AG04450 (cell line): ENCODE data around the gene KIF25. TPM values are rescaled to one million over a fixed set of nuclear protein-coding genes. Genes with fewer than 3 reads are reported as not detected.

Source experiments
- CTCF ChIA-PET: fragments of 300-600, 350-600 bp; formaldehyde crosslinking; extraction: SDS; loops from one replicate; lab custom pipeline; 2022; ENCODE audit warnings: antibody characterized with exemption, inconsistent platforms; lab: Charles Lee
- POLR2A ChIA-PET: fragments of 350-600 bp; formaldehyde crosslinking; extraction: SDS; loops from one replicate; lab custom pipeline; 2021; ENCODE audit warnings: antibody characterized with exemption, inconsistent platforms; lab: Yijun Ruan, JAX
- DNase-seq: peaks from one replicate; pipeline ENCODE4 v3.0.0-alpha.2; 2011; ENCODE audit warnings: low read depth, low spot score
- H3K27ac ChIP-seq: one replicate; pipeline ENCODE4 v1.5.1; 2012; ENCODE audit warnings: low read depth, low read length, control low read depth
- H3K27me3 ChIP-seq: one replicate; pipeline ENCODE4 v1.6.0; 2012; ENCODE audit warnings: low read length; ENCODE audit not compliant: control insufficient read depth, insufficient read depth
- H3K4me3 ChIP-seq: 2 replicates; pipeline ENCODE4 v1.5.1; 2011; ENCODE audit warnings: mild to moderate bottlenecking, low read depth, low read length, control low read depth
- H3K9me3 ChIP-seq: 2 replicates; pipeline ENCODE4 v1.5.1; 2012; ENCODE audit warnings: low read length; ENCODE audit not compliant: control insufficient read depth, insufficient read depth
- CTCF ChIP-seq: IDR thresholded peaks from 2 replicates; pipeline ENCODE4 v1.5.1; 2011; ENCODE audit warnings: low read depth, low read length, control low read depth, inconsistent platforms
- polyA plus RNA-seq: library from polyadenylated mRNA; depleted of rRNA; stranded (reverse); fragments of >200 nt; gene quantifications from 2 replicates; pipeline ENCODE4 v1.2.3, GENCODE V29; 2011

Gene KIF25
- polyA plus RNA-seq, 1 experiment: not detected

- no peak overlapping the region for H3K4me3 ChIP-seq
- TF ChIP-seq CTCF: no peak
- POLR2A ChIA-PET: no interaction called here
- no peaks in the 10 kb centered on the region for H3K27me3 ChIP-seq
- no peak overlapping the region for H3K27ac ChIP-seq
- DNase-seq: no peak
- H3K9me3 ChIP-seq: peaks cover 49% of the 10 kb centered on the region
- CTCF ChIA-PET: no interaction called here
Observed at GRCh38 chr6:168067081-168067759, 69.7 kb downstream of the KIF25 start.

GRCh38 chr6:168070804-168071203 is 73.3 kb downstream of the KIF25 start:
- Histone ChIP-seq H3K4me3 (no peak overlapping the region), H3K9me3 (peaks cover 54% of the 10 kb centered on the region), H3K27me3 (no peaks in the 10 kb centered on the region), H3K27ac (no peak overlapping the region)
- no peak for TF ChIP-seq CTCF
- DNase-seq: no peak
- POLR2A ChIA-PET: no interaction called here
- CTCF ChIA-PET: no interaction called here

- peaks cover 56% of the 10 kb centered on the region for H3K9me3 ChIP-seq
- CTCF ChIA-PET: no interaction called here
- DNase-seq: no peak
Observed at GRCh38 chr6:168071620-168072019, 74.1 kb downstream of the KIF25 start.

GRCh38 chr6:168072261-168072660 is 74.8 kb downstream of the KIF25 start:
- ChIA-PET POLR2A (no interaction called here), CTCF (no interaction called here)
- Histone ChIP-seq H3K9me3 (peaks cover 51% of the 10 kb centered on the region), H3K27ac (no peak overlapping the region), H3K27me3 (no peaks in the 10 kb centered on the region), H3K4me3 (no peak overlapping the region)
- DNase-seq: no peak
- no peak for TF ChIP-seq CTCF

More at GRCh38 chr6:168071620-168072019, 74.1 kb downstream of the KIF25 start:
- TF ChIP-seq CTCF: no peak
- no peaks in the 10 kb centered on the region for H3K27me3 ChIP-seq
- H3K4me3 ChIP-seq: no peak overlapping the region
- no peak overlapping the region for H3K27ac ChIP-seq
- POLR2A ChIA-PET: no interaction called here

GRCh38 chr6:168072730-168073129 is 75.3 kb downstream of the KIF25 start:
- CTCF ChIA-PET: no interaction called here
- Histone ChIP-seq H3K27me3 (no peaks in the 10 kb centered on the region), H3K9me3 (peaks cover 51% of the 10 kb centered on the region), H3K27ac (no peak overlapping the region), H3K4me3 (no peak overlapping the region)
- TF ChIP-seq CTCF: no peak
- POLR2A ChIA-PET: no interaction called here
- no peak for DNase-seq
